ENCODE data around the gene TUBA3C. TPM values are rescaled to one million over a fixed set of nuclear protein-coding genes. Genes with fewer than 3 reads are reported as not detected.
"Not testable (repeated sequence)": the region's sequence is repeated elsewhere in the genome, so short reads cannot be mapped to it uniquely, and the experiment has no call there.

TUBA3C gene
- not detected for total RNA-seq

DNA sequence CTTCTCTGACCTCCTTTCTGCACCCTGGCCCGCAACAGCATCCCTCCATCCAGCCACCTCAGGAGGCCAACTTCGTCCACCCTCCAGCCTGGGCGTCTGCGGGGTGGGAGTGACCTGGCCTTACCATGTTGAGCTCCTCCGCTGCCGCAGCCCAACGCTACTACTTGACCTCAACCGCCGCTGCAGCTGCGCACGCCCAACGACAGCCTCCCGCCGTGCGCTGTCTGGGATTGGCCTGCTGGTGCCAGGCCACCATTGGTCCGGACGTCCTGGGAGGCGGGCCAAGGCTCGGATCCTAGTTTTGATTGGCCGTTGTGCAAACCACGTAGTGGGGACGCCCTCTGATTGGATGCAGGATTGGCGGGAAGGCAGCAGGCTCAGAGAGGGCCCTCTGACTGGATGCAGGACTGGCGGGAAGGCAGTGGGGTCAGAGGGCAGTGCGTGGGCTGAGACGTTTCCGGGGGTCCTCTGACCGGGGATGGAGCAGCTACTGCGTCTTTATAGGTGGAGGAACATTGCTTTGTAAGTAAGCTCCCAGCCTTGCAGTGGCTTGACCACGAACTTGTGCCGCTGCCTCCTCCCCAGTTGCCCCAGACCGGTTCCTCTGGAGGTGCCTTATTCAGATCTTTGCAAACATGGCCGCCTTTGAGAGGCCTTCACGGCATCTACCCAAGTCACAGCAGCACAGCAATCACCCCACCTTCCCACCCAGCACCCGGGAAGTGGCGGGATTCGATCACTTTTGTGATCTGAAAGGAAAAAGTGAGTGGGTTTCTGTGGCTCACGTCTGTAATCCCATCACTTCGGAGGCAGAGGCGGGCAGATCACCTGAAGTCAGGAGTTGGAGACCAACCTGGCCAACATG is at the start of gene TUBA3C:
Gene TUBA3C (minus strand): TSS at position 204 of the 865 bp plus-strand sequence. CDS start 77 bp downstream, at position 127.
- no peak for DNase-seq

DNA sequence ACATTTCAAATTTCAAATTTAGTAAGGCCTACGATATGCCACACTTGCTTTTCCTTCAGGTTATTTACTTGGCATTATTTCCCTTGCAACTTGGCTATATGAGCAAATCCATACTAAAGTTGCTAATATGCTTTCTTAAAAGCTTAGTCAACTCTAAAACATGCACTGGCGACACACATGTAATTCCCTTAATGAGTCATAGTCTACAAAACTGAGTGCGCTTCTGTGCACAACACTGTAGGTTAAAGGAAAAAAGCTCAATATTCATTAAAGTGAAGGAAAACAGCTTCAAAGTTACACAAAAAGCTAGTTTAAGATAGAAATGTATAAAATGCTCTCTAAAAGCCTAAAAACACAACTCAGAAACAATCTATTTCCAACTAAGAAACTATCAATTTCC is 25.8 kb upstream of the TUBA3C start:
- DNase-seq = not testable (repeated sequence)

DNA sequence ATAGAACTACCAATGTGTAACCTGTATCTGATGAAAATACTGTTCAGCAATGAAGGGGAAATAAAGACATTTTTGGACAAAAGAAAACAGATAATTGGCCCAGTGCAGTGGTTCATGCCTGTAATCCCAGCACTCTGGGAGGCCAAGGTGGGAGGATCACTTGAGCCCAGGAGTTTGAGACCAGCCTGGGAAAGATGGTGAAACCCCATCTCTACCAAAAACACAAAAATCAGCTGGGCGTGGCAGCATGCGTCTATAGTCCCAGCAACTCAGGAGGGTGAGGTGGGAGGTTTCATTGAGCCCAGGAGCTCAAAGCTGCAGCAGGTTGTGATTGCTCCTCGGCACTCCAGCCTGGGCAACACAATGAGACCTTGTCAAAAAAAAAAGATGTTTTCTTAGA is 11.0 kb upstream of the TUBA3C start:
- not testable (repeated sequence) for DNase-seq

DNA sequence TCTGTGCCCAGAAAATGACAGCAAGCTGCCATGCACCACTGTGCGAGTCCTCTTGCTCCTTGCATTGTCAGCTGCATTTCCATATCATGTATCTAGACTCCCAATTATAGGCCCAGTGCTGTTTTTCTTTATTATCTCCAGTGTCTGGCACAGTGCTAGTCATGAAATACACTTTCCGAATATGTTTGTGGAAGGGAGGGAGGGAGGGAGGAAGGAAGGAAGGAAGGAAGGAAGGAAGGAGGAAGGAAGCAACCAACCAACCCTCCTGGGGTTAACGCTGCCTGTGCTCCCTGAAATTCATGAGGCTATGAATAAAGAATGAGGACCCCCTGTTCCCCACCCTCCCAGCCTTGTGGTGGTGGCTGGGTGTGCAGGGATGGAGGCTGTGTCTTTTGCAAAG is 8.3 kb upstream of the TUBA3C start:
- DNase-seq = not testable (repeated sequence)

DNA sequence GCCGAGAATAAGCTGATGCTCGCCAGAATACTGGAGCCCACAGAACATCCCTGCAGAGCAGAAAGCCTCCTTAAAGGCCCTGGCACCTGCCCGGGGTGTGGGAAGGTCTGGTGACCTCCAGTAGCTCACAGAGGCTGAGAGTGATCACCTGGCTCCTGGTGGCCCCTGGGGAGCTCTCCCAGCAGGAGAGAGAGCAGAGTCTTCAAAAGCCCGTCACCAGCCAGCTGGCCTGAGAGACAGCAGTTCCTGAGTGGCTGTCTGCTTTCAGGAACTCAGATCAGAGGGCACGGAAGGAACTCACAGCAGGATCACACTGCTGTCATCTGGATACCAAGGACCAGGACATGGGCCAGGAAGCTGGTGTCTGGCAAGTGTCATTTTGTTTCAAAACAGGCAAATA is 7.7 kb upstream of the TUBA3C start:
- DNase-seq = not testable (repeated sequence)

DNA sequence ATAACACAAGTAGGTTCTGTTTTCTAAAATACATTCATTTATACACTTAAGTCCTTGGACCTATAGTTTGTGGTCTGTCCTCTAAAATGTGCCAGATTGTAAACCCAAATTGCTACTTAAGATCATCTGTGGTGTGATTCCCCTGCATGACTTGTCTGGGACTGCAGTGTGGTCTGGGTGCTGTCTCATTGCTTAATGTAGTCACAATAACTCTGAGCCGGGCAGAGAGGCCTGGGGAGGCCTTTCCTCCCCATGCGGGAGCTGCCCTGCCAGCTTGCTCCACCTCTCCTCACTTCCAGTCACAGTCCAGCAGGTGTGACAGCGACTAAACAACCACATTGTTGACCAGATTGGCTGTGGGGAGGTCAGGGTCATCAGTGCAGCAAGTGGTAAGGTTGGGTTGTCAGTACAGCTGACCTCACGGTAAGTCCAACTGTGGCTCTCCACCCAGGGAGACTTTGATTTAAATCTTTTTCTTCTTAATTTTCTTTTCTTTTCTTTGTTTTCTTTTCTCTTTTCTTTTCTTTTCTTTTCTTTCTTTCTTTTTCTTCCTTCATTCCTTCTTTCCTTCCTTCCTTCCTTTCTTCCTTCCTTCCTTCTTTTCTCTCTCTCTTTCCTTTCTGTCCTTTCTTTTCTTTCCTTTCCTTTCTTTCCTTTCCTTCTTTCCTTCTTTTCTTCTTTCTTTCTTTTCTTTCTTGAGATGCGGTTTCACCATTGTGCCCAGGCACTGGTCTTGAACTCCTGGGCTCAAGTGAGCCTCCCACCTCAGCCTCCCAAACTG is 4.4 kb upstream of the TUBA3C start:
- DNase-seq = no peak

DNA sequence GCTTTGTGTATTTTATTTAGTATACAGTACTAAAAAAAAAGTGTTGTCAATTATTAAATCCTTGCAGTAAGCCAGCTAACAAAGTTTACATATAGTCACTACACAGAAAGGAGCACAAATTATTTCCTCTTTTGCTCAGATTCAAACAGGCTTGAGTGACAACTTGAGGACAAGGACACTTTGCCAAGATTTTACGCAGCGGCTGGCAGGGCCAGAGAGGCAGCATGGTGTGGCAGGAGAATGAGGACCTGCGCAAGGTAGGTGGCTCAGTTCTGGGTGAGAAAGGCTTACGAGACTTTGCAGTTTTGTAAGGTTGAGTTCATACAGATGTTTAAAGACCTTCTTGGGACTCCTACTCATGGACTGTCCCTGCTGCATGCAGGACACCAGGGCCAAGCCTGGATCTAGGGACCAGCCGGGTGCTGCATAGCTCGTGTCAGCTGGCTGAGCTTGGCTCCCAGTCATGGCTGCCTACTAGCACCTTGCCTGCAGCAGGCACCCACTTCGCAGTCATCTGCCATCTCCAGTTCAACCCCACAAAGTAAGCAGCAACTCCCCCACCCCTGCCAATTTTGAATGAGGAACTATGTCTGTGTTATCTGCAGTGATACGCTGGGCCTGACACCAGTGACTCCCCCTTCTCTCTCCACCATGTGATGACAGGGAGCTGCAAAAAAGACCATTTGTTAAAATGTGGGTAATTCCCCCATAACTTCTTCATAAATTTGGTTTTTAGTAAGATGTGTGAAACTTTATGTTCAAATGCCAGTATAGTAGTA is 3.7 kb upstream of the TUBA3C start:
- DNase-seq = no peak

DNA sequence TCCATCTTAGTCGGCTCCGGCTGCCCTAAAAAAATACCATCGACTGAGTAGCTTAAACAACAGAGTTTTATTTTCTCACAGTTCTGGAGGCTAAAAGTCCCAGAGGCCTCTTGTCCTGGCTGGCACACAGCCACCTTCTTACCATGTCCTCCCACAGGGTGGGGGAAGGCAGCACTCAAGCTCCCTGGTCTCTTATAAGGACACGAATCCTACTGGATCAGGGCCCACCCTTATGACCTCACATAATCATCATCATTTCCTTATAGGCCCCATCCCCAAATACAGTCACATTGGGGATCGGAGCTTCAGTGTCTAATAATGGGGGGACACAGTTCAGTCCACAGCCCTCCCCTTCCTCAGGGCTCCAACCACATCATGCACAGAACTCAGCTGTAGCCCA is 2.6 kb upstream of the TUBA3C start:
- DNase-seq = no peak

DNA sequence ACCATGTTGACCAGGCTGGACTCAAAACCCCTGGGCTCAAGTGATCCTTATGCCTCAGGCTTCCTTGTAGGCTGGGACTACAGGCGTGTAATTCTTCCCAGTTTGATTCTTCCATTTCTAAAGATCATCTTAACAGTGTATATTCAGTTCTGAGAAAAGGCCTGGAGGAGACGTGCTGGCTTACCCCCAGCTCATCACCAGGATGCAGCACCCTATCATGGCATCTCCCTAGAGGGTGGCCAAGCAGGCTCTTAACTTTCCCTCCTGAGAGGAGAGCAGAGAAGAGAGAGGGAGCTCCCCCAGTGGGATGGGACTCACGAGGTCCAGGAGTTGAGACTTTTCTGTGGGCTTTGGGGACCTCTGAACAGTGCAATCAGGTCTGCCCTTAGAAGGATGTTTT is 2.1 kb upstream of the TUBA3C start:
- no peak for DNase-seq

DNA sequence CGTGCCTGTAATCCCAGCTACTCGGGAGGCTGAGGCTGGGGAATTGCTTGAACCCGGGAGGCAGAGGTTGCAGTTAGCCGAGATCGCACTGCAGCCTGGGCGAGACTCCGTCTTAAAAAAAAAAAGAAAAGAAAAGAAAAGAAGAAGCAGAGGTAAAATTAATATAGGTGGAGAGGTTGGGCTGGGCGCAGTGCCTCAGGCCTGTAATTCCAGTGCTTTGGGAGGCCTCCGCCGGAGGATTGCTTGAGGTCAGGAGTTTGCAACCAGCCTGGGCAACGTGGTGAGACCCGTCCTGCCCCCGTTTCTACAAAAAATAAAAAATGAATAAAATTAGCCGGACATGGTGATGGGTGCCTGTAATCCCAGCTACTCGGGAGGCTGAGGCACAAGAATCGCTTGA is 912 bp upstream of the TUBA3C start:
- DNase-seq = no peak

DNA sequence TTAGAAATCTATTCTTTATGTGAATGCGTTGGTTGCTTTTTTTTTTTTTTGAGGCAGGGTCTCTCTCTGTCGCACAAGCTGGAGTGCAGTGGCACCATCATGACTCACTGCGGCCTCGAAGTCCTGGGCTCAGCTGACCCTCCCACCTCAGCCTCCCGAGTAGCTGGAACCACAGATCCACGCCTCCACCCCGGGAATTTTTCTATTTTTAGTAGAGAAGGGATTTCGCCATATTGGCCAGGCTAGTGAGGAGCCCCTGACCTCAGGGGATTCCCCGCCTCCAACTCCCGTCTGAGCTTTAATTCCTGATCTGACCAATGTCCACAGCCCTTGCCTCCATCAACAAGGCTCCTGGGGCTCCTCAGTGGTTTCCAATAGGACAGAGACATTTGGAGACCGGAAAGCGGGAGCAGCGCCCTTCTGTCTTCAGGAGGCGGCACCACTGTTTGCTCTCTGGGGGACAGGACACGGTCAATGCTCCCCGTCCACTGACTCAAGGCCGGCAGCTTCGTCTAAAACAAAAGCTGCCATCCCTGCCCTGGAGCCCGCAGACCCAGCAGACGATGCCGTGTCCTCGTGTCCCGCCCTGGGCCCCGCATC is 503 bp downstream of the TUBA3C start:
- no peak for DNase-seq

DNA sequence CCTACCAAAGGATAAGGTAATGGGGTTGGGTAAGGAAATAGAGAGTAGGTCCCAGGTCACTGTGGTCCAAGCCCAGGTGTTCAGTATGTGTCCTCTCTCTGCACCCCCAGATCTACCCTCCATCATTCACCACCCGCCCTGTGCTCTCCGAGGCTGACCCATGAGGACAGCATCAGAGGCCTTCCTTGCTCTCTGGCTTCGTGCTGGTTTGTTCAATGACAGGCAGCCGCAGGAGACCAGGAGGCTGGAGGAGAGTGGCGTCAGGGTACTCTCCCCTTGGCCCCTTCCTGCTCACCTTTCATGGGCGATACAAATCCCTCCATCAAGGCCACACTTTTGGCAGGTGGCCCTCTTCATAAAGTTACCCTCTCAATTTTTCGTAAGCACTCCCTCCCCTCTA is 1.7 kb downstream of the TUBA3C start:
- no peak for DNase-seq

DNA sequence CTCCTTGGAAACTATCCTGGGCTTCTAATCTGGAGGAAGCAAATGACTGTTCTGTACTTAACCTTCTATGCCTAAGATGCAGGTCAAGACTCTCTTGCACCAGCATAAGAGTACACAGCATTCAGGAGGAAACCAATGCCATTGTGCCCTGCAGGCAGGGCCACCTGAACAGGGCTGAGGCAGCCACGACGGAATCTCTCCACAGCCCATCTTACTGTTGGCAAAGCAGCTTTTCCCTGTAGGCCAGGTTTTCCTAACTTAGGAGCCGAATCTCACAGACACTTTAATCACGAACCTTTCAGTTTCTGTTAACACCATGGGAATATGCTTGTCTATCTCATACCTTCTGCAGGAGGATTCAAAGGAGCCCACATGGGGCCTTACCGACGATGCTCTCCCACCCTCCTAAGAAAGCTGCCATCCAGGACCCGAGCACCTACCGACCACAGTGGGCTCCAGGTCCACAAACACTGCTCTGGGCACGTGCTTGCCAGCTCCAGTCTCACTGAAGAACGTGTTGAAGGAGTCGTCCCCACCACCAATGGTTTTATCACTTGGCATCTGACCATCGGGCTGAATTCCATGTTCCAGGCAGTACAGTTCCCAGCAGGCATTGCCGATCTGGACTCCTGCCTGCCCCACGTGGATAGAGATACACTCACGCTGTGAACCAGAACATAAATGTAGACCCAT is 2.6 kb downstream of the TUBA3C start:
- no peak for DNase-seq

DNA sequence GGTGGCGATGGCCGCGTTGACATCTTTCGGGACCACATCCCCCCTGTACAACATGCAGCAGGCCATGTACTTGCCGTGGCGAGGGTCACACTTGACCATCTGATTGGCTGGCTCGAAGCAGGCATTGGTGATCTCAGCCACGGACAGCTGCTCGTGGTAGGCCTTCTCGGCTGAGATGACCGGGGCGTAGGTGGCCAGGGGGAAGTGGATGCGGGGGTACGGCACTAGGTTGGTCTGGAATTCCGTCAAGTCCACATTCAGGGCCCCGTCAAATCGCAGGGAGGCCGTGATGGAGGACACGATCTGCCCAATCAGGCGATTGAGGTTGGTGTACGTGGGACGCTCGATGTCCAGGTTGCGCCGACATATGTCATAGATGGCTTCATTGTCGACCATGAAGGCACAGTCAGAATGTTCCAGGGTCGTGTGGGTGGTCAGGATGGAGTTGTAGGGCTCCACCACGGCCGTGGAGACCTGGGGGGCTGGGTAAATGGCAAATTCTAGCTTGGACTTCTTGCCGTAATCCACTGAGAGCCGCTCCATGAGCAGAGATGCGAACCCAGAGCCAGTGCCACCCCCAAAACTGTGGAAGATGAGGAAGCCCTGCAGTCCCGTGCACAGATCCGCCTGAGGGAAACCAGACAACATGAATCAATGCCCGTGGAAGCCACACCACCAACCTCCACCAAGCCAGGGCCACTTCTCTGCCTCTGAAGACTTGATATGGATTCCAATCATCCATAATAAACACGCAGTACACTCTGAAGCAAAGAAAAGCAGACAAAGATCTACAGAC is 4.4 kb downstream of the TUBA3C start:
- not testable (repeated sequence) for DNase-seq

DNA sequence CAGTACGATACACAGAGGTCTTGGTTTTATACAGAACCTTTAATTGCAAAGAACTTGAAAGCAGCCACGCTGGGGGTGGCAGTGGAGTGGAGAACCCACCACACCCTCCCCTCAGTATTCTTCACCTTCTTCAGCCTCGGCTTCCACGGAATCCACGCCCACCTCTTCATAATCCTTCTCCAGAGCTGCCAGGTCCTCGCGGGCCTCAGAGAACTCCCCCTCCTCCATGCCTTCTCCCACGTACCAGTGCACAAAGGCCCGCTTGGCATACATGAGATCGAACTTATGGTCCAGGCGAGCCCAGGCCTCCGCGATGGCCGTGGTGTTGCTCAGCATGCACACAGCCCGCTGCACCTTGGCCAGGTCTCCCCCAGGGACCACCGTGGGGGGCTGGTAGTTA is 7.9 kb downstream of the TUBA3C start:
- DNase-seq = no peak

DNA sequence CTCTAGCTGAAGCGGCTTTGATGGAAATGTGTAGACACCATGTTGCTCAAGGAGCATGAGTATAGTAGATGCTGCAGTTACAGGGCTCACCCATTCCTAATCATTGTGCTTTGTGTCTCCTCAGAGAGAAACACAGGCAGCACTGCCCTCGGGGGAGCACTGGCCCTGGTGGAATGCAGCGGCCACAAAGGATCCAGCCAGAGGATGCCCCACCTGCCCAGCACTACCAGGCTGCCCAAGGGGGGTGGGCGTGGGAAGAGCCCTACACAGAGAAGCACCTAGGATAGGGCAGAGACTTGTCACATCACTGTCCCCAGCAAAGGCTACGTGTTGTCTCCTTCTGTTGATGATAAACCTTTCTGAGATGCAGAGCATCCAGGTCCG is 9.0 kb downstream of the TUBA3C start:
- no peak for DNase-seq

DNA sequence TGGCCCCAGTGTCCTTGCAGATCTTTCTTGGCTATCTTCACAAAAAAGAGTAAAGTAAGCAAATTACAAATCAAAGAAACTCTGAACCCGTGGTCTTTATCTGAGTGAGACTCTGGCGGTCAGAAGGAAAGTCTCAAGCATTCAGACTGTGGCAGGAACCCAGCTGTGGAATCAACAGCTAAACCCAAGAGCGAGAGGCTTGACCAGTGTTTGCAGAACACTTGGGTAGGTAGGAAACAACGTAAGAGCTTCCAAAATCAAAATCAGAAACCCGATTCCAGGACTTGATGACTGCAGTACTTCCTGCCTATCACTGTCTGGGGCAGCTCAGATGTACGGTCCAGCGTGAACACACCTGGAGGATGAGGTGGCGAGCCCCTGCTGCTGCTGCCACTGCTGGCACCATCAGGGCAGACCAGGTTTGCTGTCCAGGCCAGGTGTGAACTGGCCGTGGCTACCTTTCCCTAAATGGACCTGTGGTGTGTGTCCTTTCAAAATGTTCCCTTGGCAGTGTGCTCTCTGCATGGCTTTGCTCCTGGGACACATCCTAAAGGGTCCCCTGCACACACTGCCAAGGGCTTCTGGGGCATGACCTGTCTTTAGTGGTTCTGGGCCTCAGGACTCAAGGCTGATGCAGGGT is 9.5 kb downstream of the TUBA3C start:
- no peak for DNase-seq

DNA sequence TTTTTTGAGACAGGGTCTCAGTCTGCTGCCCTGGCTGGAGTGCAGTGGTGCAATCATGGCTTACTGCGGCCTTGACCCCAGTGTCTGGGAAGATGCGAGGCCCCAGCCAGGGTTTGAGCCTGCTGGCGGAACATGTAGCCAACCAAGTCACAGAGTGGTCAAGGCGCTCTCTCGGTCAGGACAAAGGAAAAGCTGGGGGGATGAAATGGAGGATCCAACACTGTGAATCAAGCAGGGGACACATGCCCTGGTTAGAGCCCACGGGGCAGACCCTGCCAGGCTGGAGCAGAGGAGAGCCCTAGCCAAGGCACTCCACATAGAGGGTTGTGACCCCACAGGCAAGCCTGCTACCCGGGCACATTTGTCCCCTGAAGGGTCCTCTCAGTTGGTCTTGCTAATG is 10.1 kb downstream of the TUBA3C start:
- DNase-seq = no peak

DNA sequence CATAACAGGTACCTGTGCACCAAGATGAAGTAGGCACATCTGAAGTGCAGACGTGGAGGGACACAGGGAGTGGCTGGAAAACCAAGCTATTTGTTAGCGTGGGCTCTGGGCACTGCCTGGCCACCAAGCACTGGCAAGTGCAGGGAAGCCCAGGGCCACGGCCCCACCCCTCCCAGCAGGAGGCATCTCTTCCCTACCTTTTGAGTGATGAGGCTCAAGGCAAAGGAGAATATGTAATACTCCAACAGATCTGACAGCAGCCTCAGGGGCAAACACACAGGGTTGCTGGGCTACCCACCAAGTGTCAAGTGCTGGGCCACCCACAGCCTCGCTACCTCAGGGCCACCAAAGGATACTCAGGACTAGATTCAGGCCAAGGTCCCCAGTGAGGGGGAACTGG is 11.6 kb downstream of the TUBA3C start:
- DNase-seq = no peak

DNA sequence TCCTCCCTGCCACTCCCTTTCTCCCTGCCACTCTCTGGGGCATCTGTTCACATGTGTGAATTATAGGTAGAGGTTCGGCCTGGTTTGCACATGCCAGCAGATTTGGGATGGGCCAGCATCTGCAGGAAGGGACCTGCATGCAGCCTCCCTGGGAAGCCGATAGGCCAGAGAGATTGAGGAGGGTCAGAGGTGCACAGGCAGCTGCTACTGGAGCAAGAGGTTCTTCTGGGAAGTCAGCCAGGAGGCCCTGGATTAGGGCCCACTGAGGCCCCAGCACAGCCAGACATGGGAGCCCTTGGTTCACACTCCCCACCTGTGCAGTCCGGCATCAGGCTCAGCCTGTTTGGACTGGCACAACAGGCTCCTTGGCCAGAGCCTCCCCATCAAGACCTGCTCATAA is 12.1 kb downstream of the TUBA3C start:
- DNase-seq = no peak

DNA sequence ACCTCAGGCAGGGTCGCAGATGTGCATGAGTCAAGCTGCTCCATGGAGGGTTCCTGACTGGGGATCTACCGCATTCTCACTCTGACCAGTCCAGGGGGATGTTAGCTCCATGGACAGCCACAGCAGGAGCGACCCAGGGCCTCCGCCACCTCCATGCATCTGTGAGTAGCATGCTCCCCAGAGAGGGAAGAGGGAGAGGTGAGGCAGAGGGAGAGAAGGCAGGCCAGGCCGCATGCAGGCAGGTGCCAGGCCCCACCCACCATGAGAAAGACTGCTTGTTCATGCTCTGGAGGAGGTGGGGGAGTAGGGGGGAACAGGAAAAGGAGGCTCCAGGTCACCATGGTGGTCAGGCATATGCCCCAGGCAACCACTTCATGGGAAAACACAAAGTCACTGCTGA is 20.3 kb downstream of the TUBA3C start:
- DNase-seq = no peak
